ENCODE measurements around the gene COPS9.

Gene COPS9

DNA sequence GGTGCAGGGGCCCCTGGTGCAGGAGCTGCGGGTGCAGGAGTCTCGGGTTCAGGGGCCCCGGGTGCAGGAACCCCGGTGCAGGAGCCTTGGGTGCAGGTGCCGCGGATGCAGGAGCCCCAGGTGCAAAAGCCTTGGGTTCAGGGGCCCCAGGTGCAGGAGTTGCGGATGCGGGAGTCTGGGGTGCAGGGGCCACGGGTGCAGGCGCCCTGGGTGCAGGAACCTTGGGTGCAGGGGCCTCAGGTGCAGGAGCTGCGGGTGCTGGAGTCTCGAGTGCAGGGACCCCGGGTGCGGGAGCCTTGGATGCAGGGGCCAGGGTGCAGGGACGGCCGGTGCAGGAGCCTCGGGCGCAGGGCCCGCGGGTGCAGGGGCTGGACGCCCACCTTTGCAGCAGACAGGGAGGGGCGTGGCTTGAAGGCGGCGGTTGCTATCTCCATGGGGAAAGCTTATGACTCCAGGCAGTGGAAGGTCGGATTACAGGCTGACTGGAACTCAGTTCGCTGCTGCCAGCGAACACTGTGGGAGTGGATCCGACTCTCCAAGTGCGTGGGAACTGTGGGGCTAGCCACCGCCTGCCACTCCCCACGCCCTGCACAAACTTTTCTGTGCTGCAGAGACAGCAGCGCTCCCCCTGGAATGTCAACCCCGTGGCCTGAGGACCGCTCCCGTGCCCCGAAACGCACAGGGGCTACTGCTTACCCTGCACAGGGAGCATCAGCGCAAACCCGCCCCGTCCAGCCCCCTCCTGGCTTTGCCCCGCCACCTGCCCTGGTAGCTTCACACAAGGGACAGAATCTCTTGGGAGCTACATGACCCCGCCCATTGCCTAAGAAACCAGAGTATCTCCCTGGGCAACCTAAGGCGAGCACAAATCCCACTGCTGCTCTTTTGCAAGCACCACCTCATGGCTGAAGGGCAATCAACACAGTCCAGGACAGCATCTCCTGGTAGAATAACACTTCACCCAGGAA lies 40.3 kb downstream of the COPS9 start:
- H3K27ac ChIP-seq, result no peak overlapping the region
- no peak for DNase-seq (ENCODE audit: low spot score)
- ChIA-PET POLR2A (ENCODE audit: low non-redundant PET) (no interaction called here), CTCF (no interaction called here)
- no peak for TF ChIP-seq CTCF (conservative IDR thresholded peaks at IDR 0.05; ENCODE audit: low read depth)

GRCh38 chr2:240089306-240089705 lies 46.8 kb downstream of the COPS9 start:
- POLR2A ChIA-PET (ENCODE audit: low non-redundant PET), result no interaction called here
- H3K27ac ChIP-seq, result no peak overlapping the region
- TF ChIP-seq CTCF (conservative IDR thresholded peaks at IDR 0.05; ENCODE audit: low read depth), result no peak
- DNase-seq (ENCODE audit: low spot score), result no peak
- CTCF ChIA-PET, result no interaction called here

GRCh38 chr2:240086563-240086962 lies 49.5 kb downstream of the COPS9 start:
- ChIA-PET POLR2A (ENCODE audit: low non-redundant PET) (no interaction called here), CTCF (no interaction called here)
- DNase-seq (ENCODE audit: low spot score), result no peak
- H3K27ac ChIP-seq, result no peak overlapping the region
- no peak for TF ChIP-seq CTCF (conservative IDR thresholded peaks at IDR 0.05; ENCODE audit: low read depth)
